GM23248 (cell line): ENCODE results near the gene KRTAP10-10. TPM values are rescaled to one million over a fixed set of nuclear protein-coding genes. Genes with fewer than 3 reads are reported as not detected.

ENCODE experiments used
- DNase-seq: peaks from one replicate; pipeline ENCODE4 v3.0.0-alpha.2; 2015
- H2AFZ ChIP-seq: fragments of 200-600 bp; sonication (generic); 2 replicates; pipeline ENCODE4 v1.6.1; 2016; ENCODE audit warnings: antibody characterized with exemption
- H3F3A ChIP-seq: fragments of 200-600 bp; sonication (generic); 2 replicates; pipeline ENCODE4 v1.6.1; 2016; ENCODE audit warnings: mild to moderate bottlenecking, antibody characterized with exemption, mixed run types; ENCODE audit not compliant: insufficient read depth
- H3K27ac ChIP-seq: fragments of 200-600 bp; sonication (generic); 2 replicates; pipeline ENCODE4 v1.5.1; 2016; ENCODE audit warnings: mild to moderate bottlenecking
- H3K27me3 ChIP-seq: fragments of 200-600 bp; sonication (generic); replicated peaks from 2 replicates; pipeline ENCODE4 v1.6.1; 2016; ENCODE audit warnings: mild to moderate bottlenecking; ENCODE audit not compliant: insufficient read depth
- H3K36me3 ChIP-seq: fragments of 200-600 bp; sonication (generic); 2 replicates; pipeline ENCODE4 v1.6.1; 2016; ENCODE audit warnings: low read depth, mild to moderate bottlenecking
- H3K4me1 ChIP-seq: fragments of 200-600 bp; sonication (generic); 2 replicates; pipeline ENCODE4 v1.6.1; 2016; ENCODE audit warnings: mild to moderate bottlenecking; ENCODE audit not compliant: insufficient read depth
- H3K4me2 ChIP-seq: fragments of 200-600 bp; sonication (generic); one replicate; pipeline ENCODE4 v1.6.1; 2016; ENCODE audit warnings: mild to moderate bottlenecking; ENCODE audit not compliant: unreplicated experiment
- H3K4me3 ChIP-seq: fragments of 200-600 bp; sonication (generic); 2 replicates; pipeline ENCODE4 v1.5.1; 2016; ENCODE audit warnings: mild to moderate bottlenecking
- H3K79me2 ChIP-seq: fragments of 200-600 bp; sonication (generic); 2 replicates; pipeline ENCODE4 v1.6.1; 2016; ENCODE audit warnings: mild to moderate bottlenecking; ENCODE audit not compliant: insufficient read depth
- H3K9ac ChIP-seq: fragments of 200-600 bp; sonication (generic); 2 replicates; pipeline ENCODE4 v1.6.1; 2016; ENCODE audit warnings: mild to moderate bottlenecking
- H3K9me2 ChIP-seq: fragments of 200-600 bp; sonication (generic); 2 replicates; pipeline ENCODE4 v1.6.1; 2016; ENCODE audit warnings: mixed run types, mild to moderate bottlenecking, moderate library complexity; ENCODE audit not compliant: insufficient read depth
- H3K9me3 ChIP-seq: fragments of 200-600 bp; sonication (generic); one replicate; pipeline ENCODE4 v1.6.1; 2017; ENCODE audit warnings: low read depth
- H4K20me1 ChIP-seq: fragments of 200-600 bp; sonication (generic); 2 replicates; pipeline ENCODE4 v1.6.0; 2016; ENCODE audit not compliant: insufficient read depth
- EZH2 ChIP-seq: fragments of 200-600 bp; sonication (generic); IDR thresholded peaks from 2 replicates; pipeline ENCODE4 v1.6.1; 2018; ENCODE audit warnings: antibody characterized with exemption, mild to moderate bottlenecking; ENCODE audit not compliant: insufficient read depth, poor library complexity, severe bottlenecking
- EZH2phosphoT487 ChIP-seq: fragments of 200-600 bp; sonication (generic); IDR thresholded peaks from 2 replicates; pipeline ENCODE4 v1.6.1; 2018; ENCODE audit warnings: antibody characterized with exemption, moderate library complexity, mild to moderate bottlenecking, low read depth; ENCODE audit not compliant: insufficient read depth
- WGBS, 2 experiments: methylation state at CpG; one replicate each; pipeline ENCODE4 v1.1.6; 2015 to 2017; ENCODE audit warnings: low lambda C conversion rate in 2 of 2, low coverage in 1 of 2; ENCODE audit errors: missing lambda C conversion rate in 2 of 2; 5-methylcytosine and 5-hydroxymethylcytosine counted together
- in situ Hi-C: fragments of 300-500 bp; cut with MboI; formaldehyde crosslinking; loops from 2 replicates; pipeline ENCODE4 v1.15.0; 2020
- polyA plus RNA-seq: library from polyadenylated mRNA; unstranded; fragments of >200 nt; fragmentation: Nextera tagmentation; extraction: Ambion mirVana; gene quantifications from 2 replicates; pipeline ENCODE4 v1.2.1, GENCODE V29; 2016
- total RNA-seq: library from RNA; depleted of rRNA; stranded (reverse); fragments of >200 nt; shearing (Covaris generic); gene quantifications from 2 replicates; pipeline ENCODE4 v1.2.3, GENCODE V29; 2014

The KRTAP10-10 gene
- total and polyA plus RNA-seq, 2 experiments from 2014 or later: not detected

DNA sequence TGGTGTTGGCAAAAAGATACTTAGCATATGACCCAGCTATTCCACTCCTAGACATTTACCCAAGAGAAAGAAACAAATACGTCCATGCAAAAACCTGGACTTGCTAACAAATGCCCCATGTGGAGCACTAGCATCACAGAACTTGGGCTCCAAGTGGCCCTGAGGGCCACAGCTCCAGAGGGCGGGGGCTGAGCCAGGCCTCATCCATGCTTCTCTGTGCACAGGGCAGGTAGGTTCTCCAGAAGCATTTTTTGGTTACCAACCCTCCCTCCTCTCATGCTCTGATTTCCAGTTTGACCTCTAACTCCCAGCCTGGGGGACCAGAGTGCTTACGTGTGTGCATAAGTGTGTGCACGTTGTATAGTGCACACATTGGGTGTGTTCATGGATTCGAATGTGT, 27.5 kb downstream of the KRTAP10-10 start:
- Histone ChIP-seq H3K9ac (no peak overlapping the region), H3K4me2 (no peak overlapping the region), H3K4me3 (no peak overlapping the region), H2AFZ (no peak overlapping the region), H3K36me3 (no peaks in the 10 kb centered on the region), H3K27ac (no peak overlapping the region), H3K79me2 (no peaks in the 10 kb centered on the region), H3K27me3 (peaks cover 9% of the 10 kb centered on the region; the same call in 1 of the 2 replicates), H3K4me1 (no peaks in the 10 kb centered on the region), H3K9me3 (no peaks in the 10 kb centered on the region), H4K20me1 (no peaks in the 10 kb centered on the region), H3F3A (no peaks in the 10 kb centered on the region), H3K9me2 (no peaks in the 10 kb centered on the region)
- WGBS, 2 experiments: 29 to 31% methylated on average over 5 of the region's 5 CpGs
- TF ChIP-seq EZH2phosphoT487 (no peak), EZH2 (no peak)
- no peak for DNase-seq
- in situ Hi-C loops: no loop called here

DNA sequence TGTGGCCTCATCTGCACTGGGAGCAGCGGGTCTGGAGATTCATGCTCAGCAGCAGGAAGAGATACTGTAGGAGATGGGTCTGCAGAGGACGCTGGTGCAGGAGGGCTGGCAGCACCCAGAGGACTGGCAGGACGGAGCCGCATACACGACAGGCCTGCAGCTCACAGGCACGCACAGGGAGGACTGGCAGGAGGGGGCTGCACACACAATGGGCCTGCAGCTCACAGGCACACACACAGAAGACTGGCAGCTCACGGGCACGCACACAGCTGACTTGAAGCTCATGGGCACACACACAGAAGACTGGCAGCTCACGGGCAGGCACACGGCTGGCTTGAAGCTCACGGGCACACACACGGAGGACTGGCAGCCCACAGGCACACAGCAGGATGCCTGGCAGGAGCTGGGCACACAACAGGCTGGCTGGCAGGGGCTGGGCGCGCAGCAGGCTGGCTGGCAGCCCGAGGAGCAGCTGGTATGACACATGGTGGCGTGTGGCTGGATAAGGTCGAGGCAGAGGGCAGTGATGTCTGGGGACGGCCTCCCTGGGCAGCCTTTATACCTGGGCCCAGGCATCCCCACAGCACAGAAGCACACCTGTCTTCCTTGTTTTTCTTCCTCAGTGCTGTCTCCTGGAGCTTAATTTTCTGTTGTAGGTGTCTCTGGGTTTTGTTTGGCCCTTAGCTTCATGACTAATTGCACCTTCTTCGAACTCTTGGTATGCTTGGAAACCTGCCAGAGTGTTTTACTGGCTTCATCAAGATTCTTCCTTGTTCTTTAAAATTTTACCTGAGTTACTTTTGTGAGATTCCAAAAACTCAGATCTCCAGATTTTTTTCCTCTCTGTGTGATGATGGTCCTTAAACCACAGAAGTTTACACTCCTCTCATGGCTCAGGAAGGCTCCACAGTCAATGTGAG, 29.5 kb downstream of the KRTAP10-10 start, which contains the start of gene KRTAP12-2:
Gene KRTAP12-2 (minus strand): TSS at position 527 of the 920 bp plus-strand sequence. CDS start 41 bp downstream, at position 486.
- 34 to 38% methylated on average over 19 of the region's 19 CpGs for WGBS, 2 experiments
- H3K4me2 ChIP-seq: no peak within 1 kb of the TSS
- no peaks in the 10 kb centered on the region for H3K9me2 ChIP-seq
- H4K20me1 ChIP-seq: no peaks in the 10 kb centered on the region
- H3K9me3 ChIP-seq: no peaks in the 10 kb centered on the region
- no peaks in the 10 kb centered on the region for H3K4me1 ChIP-seq
- in situ Hi-C loops: no loop called here
- H2AFZ ChIP-seq: no peak within 1 kb of the TSS
- H3K27ac ChIP-seq: no peak within 1 kb of the TSS
- no peaks in the 10 kb centered on the region for H3F3A ChIP-seq
- no peak for DNase-seq
- no peak within 1 kb of the TSS for H3K9ac ChIP-seq
- no peak within 1 kb of the TSS for H3K4me3 ChIP-seq
- 0 out of 2 replicates have a peak, but pooled peaks cover 9% of the 10 kb centered on the region for H3K27me3 ChIP-seq
- TF ChIP-seq EZH2 (no peak), EZH2phosphoT487 (no peak)
- no peaks in the 10 kb centered on the region for H3K36me3 ChIP-seq
- no peaks in the 10 kb centered on the region for H3K79me2 ChIP-seq

DNA sequence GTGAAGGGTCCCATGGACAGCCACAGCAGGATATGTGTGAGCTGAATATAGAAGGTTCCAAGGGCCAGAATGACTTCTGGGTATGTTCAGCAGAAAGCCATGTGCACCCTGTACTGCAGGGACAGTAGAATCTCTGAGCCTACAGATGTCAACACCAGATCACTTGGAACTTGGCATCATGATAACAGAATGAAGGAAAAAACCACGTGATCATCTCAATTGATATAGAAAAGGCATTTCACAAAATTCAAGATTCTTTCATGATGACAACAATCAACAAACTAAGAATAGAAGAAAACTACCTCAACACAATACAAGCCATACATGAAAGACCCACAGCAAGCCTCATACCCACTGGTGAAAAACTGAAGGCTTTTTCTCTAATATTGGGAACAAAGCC, 30.5 kb downstream of the KRTAP10-10 start:
- no peaks in the 10 kb centered on the region for H4K20me1 ChIP-seq
- H3K27me3 ChIP-seq: 0 out of 2 replicates have a peak, but pooled peaks cover 9% of the 10 kb centered on the region
- no peak for DNase-seq
- H3K9me3 ChIP-seq: no peaks in the 10 kb centered on the region
- H3K27ac ChIP-seq: no peak overlapping the region
- WGBS, 2 experiments: 5 to 18% methylated on average over 1 of the region's 1 CpG
- H3K4me1 ChIP-seq: no peaks in the 10 kb centered on the region
- no peaks in the 10 kb centered on the region for H3F3A ChIP-seq
- no peaks in the 10 kb centered on the region for H3K36me3 ChIP-seq
- no peak overlapping the region for H3K4me3 ChIP-seq
- TF ChIP-seq EZH2 (no peak), EZH2phosphoT487 (no peak)
- in situ Hi-C loops: no loop called here
- no peak overlapping the region for H3K9ac ChIP-seq
- no peak overlapping the region for H3K4me2 ChIP-seq
- no peaks in the 10 kb centered on the region for H3K79me2 ChIP-seq
- H2AFZ ChIP-seq: no peak overlapping the region
- no peaks in the 10 kb centered on the region for H3K9me2 ChIP-seq

DNA sequence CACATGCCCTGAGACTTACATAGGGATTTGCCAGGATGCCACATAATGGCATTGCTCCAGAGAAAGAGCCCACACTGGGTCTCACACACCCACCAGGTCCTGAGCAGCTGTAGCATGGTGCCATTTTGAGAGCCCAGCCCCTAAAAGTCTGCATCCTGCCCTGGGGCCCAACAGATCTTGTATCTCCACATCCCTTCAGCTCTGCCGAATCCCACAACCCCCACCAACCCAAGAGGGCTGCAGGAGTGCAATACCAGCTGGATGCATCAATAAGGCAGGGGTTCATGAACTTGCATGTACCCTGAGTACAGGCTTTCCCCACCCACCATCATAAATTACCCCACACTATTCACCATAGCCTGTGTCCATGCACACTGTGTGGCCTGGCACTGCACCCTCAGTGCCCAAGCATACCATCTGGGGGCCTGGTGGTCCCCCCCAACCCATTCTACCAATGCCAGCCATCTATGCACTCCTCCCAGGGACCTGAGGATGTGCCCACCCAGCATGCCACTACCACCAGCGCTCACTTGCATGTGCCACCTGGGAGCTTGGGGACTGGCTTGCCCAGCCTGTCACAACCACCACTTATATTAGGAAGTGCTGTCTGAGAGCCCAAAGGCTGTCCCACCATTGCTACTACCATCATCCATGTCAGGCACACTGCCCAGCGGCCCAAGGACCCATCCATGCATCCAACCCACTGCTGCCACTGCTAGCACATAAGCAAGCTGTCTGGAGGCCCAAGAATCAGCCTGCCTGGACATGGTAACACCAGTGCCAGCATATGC, 33.7 kb downstream of the KRTAP10-10 start:
- no peaks in the 10 kb centered on the region for H3K9me2 ChIP-seq
- no peaks in the 10 kb centered on the region for H3K4me1 ChIP-seq
- H3K9ac ChIP-seq: no peak overlapping the region
- TF ChIP-seq EZH2phosphoT487: no peak
- TF ChIP-seq EZH2: no peak
- H3F3A ChIP-seq: no peaks in the 10 kb centered on the region
- no peaks in the 10 kb centered on the region for H3K36me3 ChIP-seq
- peaks cover 16% of the 10 kb centered on the region; the same call in 1 of the 2 replicates for H3K27me3 ChIP-seq
- in situ Hi-C loops: no loop called here
- no peaks in the 10 kb centered on the region for H3K9me3 ChIP-seq
- no peak for DNase-seq
- 19 to 25% methylated on average over 3 of the region's 3 CpGs for WGBS, 2 experiments
- H2AFZ ChIP-seq: no peak overlapping the region
- no peak overlapping the region for H3K4me3 ChIP-seq
- H4K20me1 ChIP-seq: no peaks in the 10 kb centered on the region
- no peak overlapping the region for H3K4me2 ChIP-seq
- H3K79me2 ChIP-seq: no peaks in the 10 kb centered on the region
- H3K27ac ChIP-seq: no peak overlapping the region
